HepG2 (cell line): ENCODE data around the gene TTN. TPM values are rescaled to one million over a fixed set of nuclear protein-coding genes. Genes with fewer than 3 reads are reported as not detected.

Source experiments
- ATAC-seq: fragments of 200-7000 bp; cut with Tn5 transposase; 3 replicates; pipeline ENCODE4 v1.9.1; 2020; ENCODE audit warnings: mild to moderate bottlenecking, moderate library complexity
- BruUV-seq: library from RNA; stranded (reverse); fragments of 400-500 nt; replicated peaks from 2 replicates; lab custom pipeline; 2021; lab: Mats Ljungman, UMichigan
- CTCF ChIA-PET: fragments of 300-600 bp; formaldehyde crosslinking; extraction: SDS; loops from one replicate; lab custom pipeline; 2021; ENCODE audit warnings: low total read pairs, inconsistent platforms, low intra/inter-chr PET ratio; lab: Yijun Ruan, JAX
- POLR2A ChIA-PET: fragments of 350-600 bp; sonication (Branson Sonifier 250); formaldehyde crosslinking; loops from one replicate; lab custom pipeline; 2020; ENCODE audit warnings: antibody characterized with exemption, inconsistent platforms; lab: Yijun Ruan, JAX
- DNase-seq: peaks from one replicate; pipeline ENCODE4 v3.0.0-alpha.2; 2015; ENCODE audit warnings: low spot score
- FAIRE-seq: peaks from 3 replicates; lab custom pipeline; 2011; peaks lifted over from hg19 to GRCh38; lab: Jason Lieb, UNC
- H2AFZ ChIP-seq: one replicate; pipeline ENCODE4 v1.6.1; 2011; ENCODE audit warnings: low read length, inconsistent platforms
- H3K27ac ChIP-seq: fragments of 300-600 bp; 3 replicates; pipeline ENCODE4 v1.8.0; 2011; ENCODE audit warnings: mixed run types, mild to moderate bottlenecking, mixed read lengths, low read length, inconsistent platforms; ENCODE audit not compliant: insufficient read depth; ENCODE audit errors: extremely low read length
- H3K27me3 ChIP-seq, 2 experiments: fragments of 200-600 bp in 1 of 2; 2 replicates in 1 of 2; 3 replicates in 1 of 2; pipeline versions ENCODE4 v1.6.0 to v1.8.0; 2011; ENCODE audit warnings: low read length in 2 of 2, mild to moderate bottlenecking in 2 of 2, moderate library complexity in 2 of 2, inconsistent platforms in 1 of 2; ENCODE audit not compliant: insufficient read depth in 2 of 2, control insufficient read depth in 1 of 2
- H3K36me3 ChIP-seq, 2 experiments: fragments of 200-600 bp in 1 of 2; replicated peaks in 1 of 2; 2 replicates in 1 of 2; 3 replicates in 1 of 2; pipeline versions ENCODE4 v1.5.1 to v1.8.0; 2011; ENCODE audit warnings: low read length in 2 of 2, inconsistent platforms in 1 of 2; ENCODE audit not compliant: insufficient read depth in 2 of 2, control insufficient read depth in 1 of 2
- H3K4me1 ChIP-seq: 2 replicates; pipeline ENCODE4 v1.5.1; 2012; ENCODE audit warnings: low read length, inconsistent platforms; ENCODE audit not compliant: insufficient read depth
- H3K4me2 ChIP-seq: 2 replicates; pipeline ENCODE4 v1.6.0; 2011; ENCODE audit warnings: low read depth, low read length, inconsistent platforms
- H3K4me3 ChIP-seq, 3 experiments: fragments of 200-600 bp in 1 of 3; sonication (generic), shearing (Covaris generic) in 1 of 3; replicated peaks in 1 of 3; 2 replicates each; pipeline ENCODE4 v1.5.1; 2011 to 2016; ENCODE audit warnings: low read length in 3 of 3, inconsistent platforms in 2 of 3, low read depth in 2 of 3, mild to moderate bottlenecking in 2 of 3, control low read depth in 1 of 3, mixed read lengths in 1 of 3; ENCODE audit not compliant: insufficient read depth in 1 of 3
- H3K79me2 ChIP-seq: one replicate; pipeline ENCODE4 v1.6.1; 2011; ENCODE audit warnings: low read length, inconsistent platforms; ENCODE audit not compliant: insufficient read depth
- H3K9ac ChIP-seq: 2 replicates; pipeline ENCODE4 v1.6.0; 2011; ENCODE audit warnings: mild to moderate bottlenecking, low read depth, low read length, inconsistent platforms; ENCODE audit not compliant: insufficient read depth
- H3K9me3 ChIP-seq: 2 replicates; pipeline ENCODE4 v1.5.1; 2012; ENCODE audit warnings: mild to moderate bottlenecking, low read length
- H4K20me1 ChIP-seq: 2 replicates; pipeline ENCODE4 v1.6.0; 2011; ENCODE audit warnings: inconsistent platforms, mild to moderate bottlenecking, low read length, moderate library complexity; ENCODE audit not compliant: insufficient read depth
- ELF3 ChIP-seq: IDR thresholded peaks from 2 replicates; pipeline ENCODE4 v1.6.1; 2016; ENCODE audit warnings: missing genetic modification reagents, missing compliant biosample characterization
- GATAD2A ChIP-seq: IDR thresholded peaks from 2 replicates; pipeline ENCODE4 v1.6.1; 2016
- HMGA1 ChIP-seq: sonication (generic); formaldehyde crosslinking; conservative IDR thresholded peaks from 2 replicates; pipeline ENCODE4 v1.4.0; 2020; ENCODE audit warnings: missing genetic modification reagents
- KDM5B ChIP-seq: sonication (generic); formaldehyde crosslinking; IDR thresholded peaks from 2 replicates; pipeline ENCODE4 v1.4.0; 2020; ENCODE audit warnings: missing genetic modification reagents, mild to moderate bottlenecking, borderline replicate concordance
- MAFK ChIP-seq, 2 experiments: IDR thresholded peaks in 1 of 2; conservative IDR thresholded peaks in 1 of 2; 2 replicates each; pipeline ENCODE4 v1.6.1; 2011; ENCODE audit warnings: improper control_type of control experiment in 2 of 2, low read length in 2 of 2
- MIXL1 ChIP-seq: IDR thresholded peaks from 2 replicates; pipeline ENCODE4 v1.6.1; 2016
- RAD21 ChIP-seq: fragments of 450-650 bp; formaldehyde crosslinking; IDR thresholded peaks from 2 replicates; pipeline ENCODE4 v1.5.0; 2020; ENCODE audit warnings: mild to moderate bottlenecking
- SMC3 ChIP-seq: IDR thresholded peaks from 2 replicates; pipeline ENCODE4 v1.6.1; 2011; ENCODE audit warnings: low read length, improper control_type of control experiment
- SP140L ChIP-seq: sonication (generic); formaldehyde crosslinking; IDR thresholded peaks from 2 replicates; pipeline ENCODE4 v1.4.0; 2020; ENCODE audit warnings: missing genetic modification reagents, borderline replicate concordance
- STAG1 ChIP-seq: sonication (generic); formaldehyde crosslinking; IDR thresholded peaks from 2 replicates; pipeline ENCODE4 v1.4.0; 2020; ENCODE audit warnings: missing genetic modification reagents
- ZNF20 ChIP-seq: sonication (generic); formaldehyde crosslinking; IDR thresholded peaks from 2 replicates; pipeline ENCODE4 v1.4.0; 2020; ENCODE audit warnings: mild to moderate bottlenecking, moderate library complexity, missing genetic modification reagents
- WGBS: methylation state at CpG from one replicate; pipeline ENCODE4 v1.1.6; 2017; ENCODE audit warnings: low lambda C conversion rate; 5-methylcytosine and 5-hydroxymethylcytosine counted together
- in situ Hi-C: cut with HindIII; loops from 2 replicates; pipeline ENCODE4 v1.10.0; 2017; ENCODE audit warnings: low pct_unique_long_range_greater_than_20kb; ENCODE audit not compliant: extremely low pct_ligation_motif_present
- intact Hi-C: fragments of 100-400 bp; cut with micrococcal nuclease; formaldehyde crosslinking; loops from one replicate; pipeline ENCODE4 v1.10.0; 2022; ENCODE audit not compliant: unreplicated experiment
- polyA plus RNA-seq, 8 experiments: library from polyadenylated mRNA; depleted of rRNA in 3 of 8; stranded (reverse) in 7 of 8; unstranded in 1 of 8; fragments of >200 nt; fragmentation: Illumina TruSeq in 4 of 8; extraction: Trizol in 4 of 8; gene quantifications; 2 replicates each; pipeline versions ENCODE4 v1.2.1 to v1.2.3, GENCODE V29; 2011 to 2016; ENCODE audit warnings: low read depth in 4 of 8, missing spikeins in 1 of 8, mixed read lengths in 1 of 8; ENCODE audit not compliant: insufficient read depth in 1 of 8
- total RNA-seq, 5 experiments: library from RNA; depleted of rRNA; stranded (reverse); fragments of >200 nt; fragmentation: Illumina TruSeq; extraction: Trizol; gene quantifications; 2 replicates each; pipeline ENCODE4 v1.2.3, GENCODE V29; 2016; ENCODE audit warnings: low read depth in 1 of 5
- TF ChIP-seq, protein P1 (sequence below): IDR thresholded peaks from 2 replicates; pipeline ENCODE4 v1.6.1; 2012; ENCODE audit warnings: low read depth, low read length, improper control_type of control experiment
- TF ChIP-seq, protein P2 (sequence below): sonication (generic); formaldehyde crosslinking; IDR thresholded peaks from 2 replicates; pipeline ENCODE4 v1.5.0; 2020; ENCODE audit warnings: mild to moderate bottlenecking, missing genetic modification reagents, moderate library complexity

Gene TTN
- total and polyA plus RNA-seq, 2 of the 13 experiments (the other 11 are each of a cell fraction or from before 2014, with no cell fraction given): under 0.01 TPM

DNA sequence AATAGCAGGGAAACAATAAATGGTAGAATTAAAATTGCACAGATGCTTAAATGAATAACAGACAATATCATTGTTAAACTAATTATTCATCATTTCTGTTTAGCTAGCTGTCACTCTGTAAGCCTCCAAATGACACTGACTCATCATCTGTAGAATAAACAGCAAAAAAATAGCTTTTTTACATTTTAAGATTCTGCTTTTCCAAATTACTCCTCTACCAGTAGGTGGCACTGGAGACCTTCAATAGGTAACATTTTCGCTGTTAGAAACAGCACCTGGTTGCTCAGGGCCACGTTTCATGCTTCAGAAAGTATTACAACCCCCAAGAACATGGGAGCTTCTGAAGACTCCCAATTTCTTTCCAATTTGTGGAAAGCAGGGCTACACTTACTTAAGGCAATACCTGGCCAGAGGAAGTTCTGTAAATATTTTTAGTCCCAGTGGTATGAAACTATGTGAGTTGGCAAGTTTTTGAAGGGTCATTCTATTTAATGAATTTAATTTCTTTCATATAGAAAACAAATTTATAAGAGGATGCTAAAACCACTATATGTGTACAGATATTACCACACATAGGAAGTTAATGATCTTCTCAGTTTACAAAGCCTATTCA lies 45.4 kb downstream of the TTN start:
- in situ Hi-C loops: loop anchor here (5.0 kb wide), 1 partner anchor 155 kb away; no protein-coding TSS in a partner anchor
- peak; percentile 60 for DNase-seq

More for the DNA sequence above, 45.4 kb downstream of the TTN start:
- CTCF ChIA-PET: interaction anchor here (3.9 kb wide), 1 partner anchor 151 kb away, joined by 41 read pairs; no protein-coding TSS in a partner anchor
- H3K4me3 ChIP-seq: no peak overlapping the region
- no peak overlapping the region for H3K27ac ChIP-seq
- no peaks in the 10 kb centered on the region for H3K79me2 ChIP-seq
- TF ChIP-seq MIXL1 (CRISPR knock-in tag): 0 out of 2 replicates have a peak, but pooled peaks have one; percentile 34
- no peak for TF ChIP-seq ZNF20 (CRISPR knock-in tag)
- TF ChIP-seq GATAD2A (CRISPR knock-in tag): 0 out of 2 replicates have a peak, but pooled peaks have one; percentile 11
- no peak for TF ChIP-seq KDM5B (CRISPR knock-in tag)
- TF ChIP-seq, protein P1, sequence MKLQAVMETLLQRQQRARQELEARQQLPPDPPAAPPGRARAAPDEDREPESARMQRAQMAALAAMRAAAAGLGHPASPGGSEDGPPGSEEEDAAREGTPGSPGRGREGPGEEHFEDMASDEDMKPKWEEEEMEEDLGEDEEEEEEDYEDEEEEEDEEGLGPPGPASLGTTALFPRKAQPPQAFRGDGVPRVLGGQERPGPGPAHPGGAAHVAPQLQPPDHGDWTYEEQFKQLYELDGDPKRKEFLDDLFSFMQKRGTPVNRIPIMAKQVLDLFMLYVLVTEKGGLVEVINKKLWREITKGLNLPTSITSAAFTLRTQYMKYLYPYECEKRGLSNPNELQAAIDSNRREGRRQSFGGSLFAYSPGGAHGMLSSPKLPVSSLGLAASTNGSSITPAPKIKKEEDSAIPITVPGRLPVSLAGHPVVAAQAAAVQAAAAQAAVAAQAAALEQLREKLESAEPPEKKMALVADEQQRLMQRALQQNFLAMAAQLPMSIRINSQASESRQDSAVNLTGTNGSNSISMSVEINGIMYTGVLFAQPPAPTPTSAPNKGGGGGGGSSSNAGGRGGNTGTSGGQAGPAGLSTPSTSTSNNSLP: 0 out of 2 replicates have a peak, but pooled peaks have one; percentile 32
- TF ChIP-seq ELF3 (CRISPR knock-in tag): 0 out of 2 replicates have a peak, but pooled peaks have one; percentile 12
- TF ChIP-seq STAG1: peak; percentile 84
- TF ChIP-seq MAFK (conservative IDR thresholded peaks at IDR 0.05 in 1 of 2, IDR thresholded peaks at IDR 0.05 in 1 of 2; ENCODE audit: low read length in 2 of 2): peak in 1 of 2 experiments; percentile 16; a peak in 1 of 4 replicates
- TF ChIP-seq SP140L (CRISPR knock-in tag): 0 out of 2 replicates have a peak, but pooled peaks have one; percentile 76
- TF ChIP-seq RAD21 (CRISPR knock-in tag): peak; percentile 62; the same call in 1 of the 2 replicates
- TF ChIP-seq HMGA1 (CRISPR knock-in tag): no peak
- TF ChIP-seq, protein P2, sequence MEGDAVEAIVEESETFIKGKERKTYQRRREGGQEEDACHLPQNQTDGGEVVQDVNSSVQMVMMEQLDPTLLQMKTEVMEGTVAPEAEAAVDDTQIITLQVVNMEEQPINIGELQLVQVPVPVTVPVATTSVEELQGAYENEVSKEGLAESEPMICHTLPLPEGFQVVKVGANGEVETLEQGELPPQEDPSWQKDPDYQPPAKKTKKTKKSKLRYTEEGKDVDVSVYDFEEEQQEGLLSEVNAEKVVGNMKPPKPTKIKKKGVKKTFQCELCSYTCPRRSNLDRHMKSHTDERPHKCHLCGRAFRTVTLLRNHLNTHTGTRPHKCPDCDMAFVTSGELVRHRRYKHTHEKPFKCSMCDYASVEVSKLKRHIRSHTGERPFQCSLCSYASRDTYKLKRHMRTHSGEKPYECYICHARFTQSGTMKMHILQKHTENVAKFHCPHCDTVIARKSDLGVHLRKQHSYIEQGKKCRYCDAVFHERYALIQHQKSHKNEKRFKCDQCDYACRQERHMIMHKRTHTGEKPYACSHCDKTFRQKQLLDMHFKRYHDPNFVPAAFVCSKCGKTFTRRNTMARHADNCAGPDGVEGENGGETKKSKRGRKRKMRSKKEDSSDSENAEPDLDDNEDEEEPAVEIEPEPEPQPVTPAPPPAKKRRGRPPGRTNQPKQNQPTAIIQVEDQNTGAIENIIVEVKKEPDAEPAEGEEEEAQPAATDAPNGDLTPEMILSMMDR (CRISPR knock-in tag): peak; percentile 82
- peak; percentile 77 for TF ChIP-seq SMC3
- TF ChIP-seq, all 625 proteins: peak for 10
- Histone ChIP-seq H3K4me1 (no peaks in the 10 kb centered on the region), H3K27me3 (no peaks in the 10 kb centered on the region), H2AFZ (no peak overlapping the region), H3K4me2 (no peak overlapping the region), H3K36me3 (no peaks in the 10 kb centered on the region), H4K20me1 (no peaks in the 10 kb centered on the region), H3K9ac (no peak overlapping the region), H3K9me3 (no peaks in the 10 kb centered on the region)
- ATAC-seq (peak; percentile 86), FAIRE-seq (peak; percentile 39)
- intact Hi-C loops: loop anchor here (1.0 to 5.0 kb wide), 3 partner anchors 152 to 365 kb away; no protein-coding TSS in a partner anchor
- 0% methylated on average over 2 of the region's 2 CpGs for WGBS
- POLR2A ChIA-PET: no interaction called here
- BruUV-seq: no TSS peak
